ENCODE measurements around the gene ARPC1A.

Gene ARPC1A

GRCh38 chr7:99403764-99404163 is 78.1 kb downstream of the ARPC1A start:
- TF ChIP-seq CTCF (IDR thresholded peaks at IDR 0.05; ENCODE audit: low read depth, low read length): no peak
- DNase-seq (ENCODE audit: extremely low read depth, low read depth): no peak

GRCh38 chr7:99404235-99404976 is 78.7 kb downstream of the ARPC1A start:
- TF ChIP-seq CTCF (IDR thresholded peaks at IDR 0.05; ENCODE audit: low read depth, low read length): no peak
- DNase-seq (ENCODE audit: extremely low read depth, low read depth): no peak

GRCh38 chr7:99404977-99405320 is 79.3 kb downstream of the ARPC1A start:
- no peak for DNase-seq (ENCODE audit: extremely low read depth, low read depth)
- no peak for TF ChIP-seq CTCF (IDR thresholded peaks at IDR 0.05; ENCODE audit: low read depth, low read length)

GRCh38 chr7:99406557-99406956 is 80.9 kb downstream of the ARPC1A start:
- no peak for DNase-seq (ENCODE audit: extremely low read depth, low read depth)
- no peak for TF ChIP-seq CTCF (IDR thresholded peaks at IDR 0.05; ENCODE audit: low read depth, low read length)

GRCh38 chr7:99407872-99408378 is 82.2 kb downstream of the ARPC1A start:
- TF ChIP-seq CTCF (IDR thresholded peaks at IDR 0.05; ENCODE audit: low read depth, low read length): no peak
- peak; percentile 40 for DNase-seq (ENCODE audit: extremely low read depth, low read depth)

- no peak for TF ChIP-seq CTCF (IDR thresholded peaks at IDR 0.05; ENCODE audit: low read depth, low read length)
- peak; percentile 88 for DNase-seq (ENCODE audit: extremely low read depth, low read depth)
Measured at GRCh38 chr7:99408379-99409191, 82.9 kb downstream of the ARPC1A start, which contains the start of the genes BUD31 and PDAP1. Gene BUD31, plus strand, starts transcription at chr7:99408969. Its CDS starts 2,124 bp downstream, at chr7:99411093. Gene PDAP1, minus strand, starts transcription at chr7:99408597. Its CDS starts 49 bp downstream, at chr7:99408548.

GRCh38 chr7:99409192-99409572 is 83.5 kb downstream of the ARPC1A start:
- DNase-seq (ENCODE audit: extremely low read depth, low read depth): no peak
- TF ChIP-seq CTCF (IDR thresholded peaks at IDR 0.05; ENCODE audit: low read depth, low read length): no peak
